Keratinocyte (primary cell): Measurements from ENCODE around the gene FARP2.

Experiments
- CTCF ChIP-seq, 3 experiments: IDR thresholded peaks in 1 of 3; conservative IDR thresholded peaks in 1 of 3; optimal IDR thresholded peaks in 1 of 3; 2 replicates in 2 of 3; 3 replicates in 1 of 3; pipeline versions ENCODE3 to v1.5.1; 2011; ENCODE audit warnings: low read length in 3 of 3, mild to moderate bottlenecking in 3 of 3, moderate library complexity in 2 of 3, control low read depth in 1 of 3, inconsistent platforms in 1 of 3; ENCODE audit not compliant: insufficient read depth in 2 of 3; ENCODE audit errors: extremely low read depth in 1 of 3
- EZH2 ChIP-seq: IDR thresholded peaks from one replicate; pipeline ENCODE4 v1.6.1; 2012; ENCODE audit warnings: inconsistent platforms, mild to moderate bottlenecking, low read length, moderate library complexity

GRCh38 chr2:241542278-241542605 is 186.2 kb downstream of the FARP2 start:
- TF ChIP-seq CTCF (optimal IDR thresholded peaks at IDR 0.05 in 1 of 3, IDR thresholded peaks at IDR 0.05 in 1 of 3, conservative IDR thresholded peaks at IDR 0.05 in 1 of 3; ENCODE audit: extremely low read depth in 1 of 3, insufficient read depth in 2 of 3, low read length in 3 of 3) (no peak), EZH2 (no peak)
